H9 (cell line): Measurements from ENCODE around the gene PLA2R1. TPM values are rescaled to one million over a fixed set of nuclear protein-coding genes. Genes with fewer than 3 reads are reported as not detected.

ENCODE experiments used
- DNase-seq: peaks from one replicate; pipeline ENCODE4 v3.0.0-alpha.2; 2017
- H2AFZ ChIP-seq: one replicate; pipeline ENCODE4 v1.6.1; 2013; ENCODE audit warnings: mild to moderate bottlenecking, low read length, control low read depth, moderate library complexity
- H2AK5ac ChIP-seq: 2 replicates; pipeline ENCODE4 v1.6.1; 2013; ENCODE audit warnings: low read length, control low read depth, mixed read lengths; ENCODE audit not compliant: insufficient read length
- H2BK120ac ChIP-seq: one replicate; pipeline ENCODE4 v1.6.1; 2013; ENCODE audit warnings: low read depth, mild to moderate bottlenecking, low read length, control low read depth, inconsistent platforms; ENCODE audit not compliant: poor library complexity, severe bottlenecking
- H2BK12ac ChIP-seq: 2 replicates; pipeline ENCODE4 v1.6.1; 2013; ENCODE audit warnings: low read length, control low read depth, mixed read lengths, low read depth; ENCODE audit not compliant: insufficient read length
- H2BK15ac ChIP-seq: 2 replicates; pipeline ENCODE4 v1.6.1; 2013; ENCODE audit warnings: low read depth, low read length, control low read depth
- H2BK20ac ChIP-seq: one replicate; pipeline ENCODE4 v1.6.1; 2013; ENCODE audit warnings: low read depth, mild to moderate bottlenecking, low read length, control low read depth, inconsistent platforms; ENCODE audit not compliant: poor library complexity, severe bottlenecking
- H2BK5ac ChIP-seq: 2 replicates; pipeline ENCODE4 v1.6.1; 2013; ENCODE audit warnings: low read length, control low read depth, mixed read lengths; ENCODE audit not compliant: insufficient read length
- H3K14ac ChIP-seq: 2 replicates; pipeline ENCODE4 v1.6.1; 2013; ENCODE audit warnings: low read length, control low read depth; ENCODE audit not compliant: insufficient read depth
- H3K18ac ChIP-seq: 2 replicates; pipeline ENCODE4 v1.6.1; 2013; ENCODE audit warnings: low read depth, mild to moderate bottlenecking, mixed read lengths, low read length, control low read depth; ENCODE audit not compliant: insufficient read length
- H3K23ac ChIP-seq: 2 replicates; pipeline ENCODE4 v1.6.1; 2013; ENCODE audit warnings: low read length, control low read depth, mixed read lengths, low read depth; ENCODE audit not compliant: insufficient read length
- H3K23me2 ChIP-seq: 2 replicates; pipeline ENCODE4 v1.6.1; 2013; ENCODE audit warnings: low read depth, mild to moderate bottlenecking, mixed read lengths, low read length, control low read depth; ENCODE audit not compliant: insufficient read length, poor library complexity, severe bottlenecking
- H3K27ac ChIP-seq: 2 replicates; pipeline ENCODE4 v1.5.1; 2013; ENCODE audit warnings: low read length, control low read depth, mixed read lengths, low read depth; ENCODE audit not compliant: insufficient read length
- H3K27me3 ChIP-seq: 2 replicates; pipeline ENCODE4 v1.6.1; 2013; ENCODE audit warnings: low read length, control low read depth, inconsistent platforms; ENCODE audit not compliant: insufficient read depth
- H3K4ac ChIP-seq: 2 replicates; pipeline ENCODE4 v1.6.1; 2013; ENCODE audit warnings: low read depth, mild to moderate bottlenecking, control low read depth, inconsistent platforms, low read length, moderate library complexity
- H3K4me1 ChIP-seq: 2 replicates; pipeline ENCODE4 v1.6.1; 2013; ENCODE audit warnings: low read length, control low read depth, inconsistent platforms; ENCODE audit not compliant: insufficient read depth
- H3K4me2 ChIP-seq: 2 replicates; pipeline ENCODE4 v1.6.1; 2013; ENCODE audit warnings: low read length, control low read depth, mixed read lengths; ENCODE audit not compliant: insufficient read length, insufficient read depth
- H3K56ac ChIP-seq: 2 replicates; pipeline ENCODE4 v1.6.1; 2013; ENCODE audit warnings: low read depth, mild to moderate bottlenecking, mixed read lengths, low read length, control low read depth; ENCODE audit not compliant: insufficient read length
- H3K79me1 ChIP-seq: 2 replicates; pipeline ENCODE4 v1.6.1; 2013; ENCODE audit warnings: low read depth, mild to moderate bottlenecking, moderate library complexity, low read length, control low read depth, inconsistent platforms; ENCODE audit not compliant: insufficient read depth, poor library complexity, severe bottlenecking
- H3K79me2 ChIP-seq: 2 replicates; pipeline ENCODE4 v1.6.1; 2013; ENCODE audit warnings: low read length, control low read depth, inconsistent platforms; ENCODE audit not compliant: insufficient read depth
- H3K9ac ChIP-seq: 2 replicates; pipeline ENCODE4 v1.6.1; 2013; ENCODE audit warnings: low read length, control low read depth, mixed read lengths; ENCODE audit not compliant: insufficient read length; ENCODE audit errors: extremely low read depth
- H3K9me3 ChIP-seq: one replicate; pipeline ENCODE4 v1.6.1; 2013; ENCODE audit warnings: low read depth, low read length, inconsistent platforms; ENCODE audit not compliant: control insufficient read depth
- H3T11ph ChIP-seq: one replicate; pipeline ENCODE4 v1.6.1; 2013; ENCODE audit warnings: mild to moderate bottlenecking, low read length, control low read depth, inconsistent platforms
- H4K20me1 ChIP-seq: one replicate; pipeline ENCODE4 v1.6.1; 2013; ENCODE audit not compliant: control insufficient read depth, insufficient read length, insufficient read depth
- H4K5ac ChIP-seq: 2 replicates; pipeline ENCODE4 v1.6.1; 2013; ENCODE audit warnings: low read depth, mild to moderate bottlenecking, mixed read lengths, low read length, control low read depth; ENCODE audit not compliant: insufficient read length
- H4K8ac ChIP-seq: replicated peaks from 2 replicates; pipeline ENCODE4 v1.6.1; 2013; ENCODE audit warnings: low read length, control low read depth, mixed read lengths, low read depth; ENCODE audit not compliant: insufficient read length
- H4K91ac ChIP-seq: 2 replicates; pipeline ENCODE4 v1.6.1; 2013; ENCODE audit warnings: low read depth, mild to moderate bottlenecking, moderate library complexity, mixed read lengths, low read length, control low read depth; ENCODE audit not compliant: insufficient read length
- H3K27ac Mint-ChIP-seq, 3 experiments: 2 replicates in 2 of 3; 3 replicates in 1 of 3; pipeline ENCODE4 v1.8.0; 2020 to 2021; ENCODE audit warnings: mixed read lengths in 3 of 3, mild to moderate bottlenecking in 1 of 3, moderate library complexity in 1 of 3
- H3K27me3 Mint-ChIP-seq: 2 replicates; pipeline ENCODE4 v1.8.0; 2021; ENCODE audit warnings: low read depth, mild to moderate bottlenecking, moderate library complexity, mixed read lengths
- H3K36me3 Mint-ChIP-seq, 3 experiments: 2 replicates in 2 of 3; 3 replicates in 1 of 3; pipeline ENCODE4 v1.8.0; 2020 to 2021; ENCODE audit warnings: low read depth in 3 of 3, mixed read lengths in 3 of 3; ENCODE audit not compliant: insufficient read depth in 1 of 3
- H3K4me1 Mint-ChIP-seq, 2 experiments: 2 replicates each; pipeline ENCODE4 v1.8.0; 2020; ENCODE audit warnings: mixed read lengths in 2 of 2
- H3K4me3 Mint-ChIP-seq, 2 experiments: 2 replicates in 1 of 2; 3 replicates in 1 of 2; pipeline ENCODE4 v1.8.0; 2020 to 2021; ENCODE audit warnings: mild to moderate bottlenecking in 2 of 2, mixed read lengths in 2 of 2, moderate library complexity in 1 of 2
- H3K9me3 Mint-ChIP-seq, 2 experiments: 2 replicates in 1 of 2; 3 replicates in 1 of 2; pipeline ENCODE4 v1.8.0; 2020; ENCODE audit warnings: mild to moderate bottlenecking in 2 of 2, mixed read lengths in 2 of 2, moderate library complexity in 1 of 2
- CTCF ChIP-seq: fragments of 200-600 bp; sonication (generic); conservative IDR thresholded peaks from 3 replicates; pipeline ENCODE4 v1.8.0; 2021; ENCODE audit warnings: antibody characterized with exemption, mild to moderate bottlenecking
- WGBS: extraction: QIAGEN DNeasy Blood & Tissue Kit; methylation state at CpG from one replicate; pipeline ENCODE4 v1.1.7; 2013; ENCODE audit warnings: missing lambda C conversion rate, low lambda C conversion rate, mixed read lengths; ENCODE audit not compliant: insufficient read length; ENCODE audit errors: extremely low coverage; 5-methylcytosine and 5-hydroxymethylcytosine counted together
- total RNA-seq: library from RNA; stranded (reverse); gene quantifications from 2 replicates; pipeline ENCODE4 v1.2.1, GENCODE V29; 2021

Gene PLA2R1
- total RNA-seq, 1 experiment from 2014 or later = 0.83 TPM

DNA sequence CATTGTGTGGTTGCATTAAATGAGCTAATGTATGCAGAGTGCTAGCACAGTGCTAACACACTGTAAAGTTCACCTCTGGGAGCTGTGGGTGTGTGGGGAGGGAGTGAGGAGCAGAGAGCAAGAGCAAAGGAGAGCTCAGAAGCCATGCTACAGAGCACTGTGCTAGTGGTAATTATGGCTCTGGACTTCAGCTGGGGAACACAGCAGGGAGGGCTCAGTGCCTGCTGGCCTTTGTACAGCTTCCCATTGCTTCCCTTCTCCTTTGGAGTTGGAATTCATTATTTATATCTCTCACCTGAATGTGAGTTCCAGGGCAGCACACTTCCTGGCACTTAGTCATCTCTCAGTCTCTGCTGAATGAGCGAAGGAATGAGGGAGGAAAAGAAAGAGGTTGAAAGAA is 2.5 kb upstream of the PLA2R1 start:
- Histone ChIP-seq H4K8ac (no peak overlapping the region), H2BK120ac (no peak overlapping the region), H4K20me1 (no peaks in the 10 kb centered on the region), H2BK20ac (no peak overlapping the region), H3T11ph (no peak overlapping the region), H3K23ac (no peak overlapping the region), H4K91ac (no peak overlapping the region), H3K18ac (no peak overlapping the region), H3K79me2 (no peaks in the 10 kb centered on the region), H2AFZ (no peak overlapping the region), H2BK12ac (no peak overlapping the region), H4K5ac (no peak overlapping the region), H2BK5ac (no peak overlapping the region), H3K27me3 (no peaks in the 10 kb centered on the region; the same call in 1 of the 2 replicates), H2AK5ac (no peak overlapping the region), H2BK15ac (no peak overlapping the region), H3K9me3 (no peaks in the 10 kb centered on the region), H3K14ac (no peak overlapping the region), H3K4me1 (no peaks in the 10 kb centered on the region; the same call in 1 of the 2 replicates), H3K9ac (no peak overlapping the region), H3K56ac (no peak overlapping the region), H3K79me1 (no peaks in the 10 kb centered on the region), H3K4me2 (no peak overlapping the region), H3K4ac (no peak overlapping the region), H3K23me2 (peaks cover 14% of the 10 kb centered on the region), H3K27ac (no peak overlapping the region)
- Mint-ChIP-seq H3K27ac (no peak overlapping the region), H3K36me3 (peaks cover 12 to 24% (median 13%) of the 10 kb centered on the region in 3 experiments), H3K4me1 (peaks cover 9% of the 10 kb centered on the region in 2 experiments), H3K27me3 (peaks cover 45% of the 10 kb centered on the region), H3K9me3 (peaks cover 27 to 28% of the 10 kb centered on the region in 2 experiments), H3K4me3 (no peak overlapping the region)
- no peak for DNase-seq
- TF ChIP-seq CTCF = no peak
- WGBS = no CpG with 5 or more reads among the region's 1 CpG
